ENCODE results near the gene CCDC50.

DNA sequence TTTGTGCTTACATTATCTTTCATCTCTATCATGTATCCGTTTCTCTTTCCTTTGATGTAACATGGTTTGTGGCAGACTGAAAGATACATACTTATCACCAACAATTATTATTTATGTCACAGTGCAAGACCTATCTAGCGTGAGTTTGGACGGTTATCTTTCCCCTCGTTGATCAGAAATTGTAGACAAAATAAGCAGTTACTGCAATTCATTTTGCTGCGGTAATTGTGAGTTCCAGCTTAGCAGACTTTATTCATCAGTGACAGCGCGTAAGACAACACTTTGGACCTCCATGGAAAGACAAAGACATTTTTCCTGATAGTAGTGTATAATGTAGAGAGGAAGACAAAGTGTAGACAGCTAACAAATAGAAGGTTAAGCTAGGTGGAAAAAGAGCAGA lies 52.1 kb downstream of the CCDC50 start:
- TF ChIP-seq POLR2A (IDR thresholded peaks at IDR 0.05) = no peak
- TF ChIP-seq, protein P1, sequence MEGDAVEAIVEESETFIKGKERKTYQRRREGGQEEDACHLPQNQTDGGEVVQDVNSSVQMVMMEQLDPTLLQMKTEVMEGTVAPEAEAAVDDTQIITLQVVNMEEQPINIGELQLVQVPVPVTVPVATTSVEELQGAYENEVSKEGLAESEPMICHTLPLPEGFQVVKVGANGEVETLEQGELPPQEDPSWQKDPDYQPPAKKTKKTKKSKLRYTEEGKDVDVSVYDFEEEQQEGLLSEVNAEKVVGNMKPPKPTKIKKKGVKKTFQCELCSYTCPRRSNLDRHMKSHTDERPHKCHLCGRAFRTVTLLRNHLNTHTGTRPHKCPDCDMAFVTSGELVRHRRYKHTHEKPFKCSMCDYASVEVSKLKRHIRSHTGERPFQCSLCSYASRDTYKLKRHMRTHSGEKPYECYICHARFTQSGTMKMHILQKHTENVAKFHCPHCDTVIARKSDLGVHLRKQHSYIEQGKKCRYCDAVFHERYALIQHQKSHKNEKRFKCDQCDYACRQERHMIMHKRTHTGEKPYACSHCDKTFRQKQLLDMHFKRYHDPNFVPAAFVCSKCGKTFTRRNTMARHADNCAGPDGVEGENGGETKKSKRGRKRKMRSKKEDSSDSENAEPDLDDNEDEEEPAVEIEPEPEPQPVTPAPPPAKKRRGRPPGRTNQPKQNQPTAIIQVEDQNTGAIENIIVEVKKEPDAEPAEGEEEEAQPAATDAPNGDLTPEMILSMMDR (IDR thresholded peaks at IDR 0.05) = no peak

Measured in adrenal gland (tissue), 5 donors.